Measurements from ENCODE around the gene FH. TPM values are rescaled to one million over a fixed set of nuclear protein-coding genes. Genes with fewer than 3 reads are reported as not detected.

The FH gene
- polyA plus RNA-seq, 2 donors, result 39.5 to 58.6 TPM

- Histone ChIP-seq H3K36me3 (ENCODE audit: control insufficient read depth in 2 of 2, insufficient read depth in 2 of 2, low read length in 1 of 2) (no peaks in the 10 kb centered on the region), H3K4me3 (ENCODE audit: low read depth in 1 of 2, low read length in 2 of 2) (no peak overlapping the region), H3K4me1 (ENCODE audit: control insufficient read depth in 2 of 2, insufficient read depth in 2 of 2, low read length in 1 of 2) (no peaks in the 10 kb centered on the region), H3K27ac (ENCODE audit: low read depth in 2 of 2, low read length in 1 of 2) (no peak overlapping the region), H3K27me3 (ENCODE audit: control insufficient read depth in 1 of 2, insufficient read depth in 2 of 2, low read length in 2 of 2) (no peaks in the 10 kb centered on the region), H3K9me3 (ENCODE audit: control insufficient read depth in 2 of 2, insufficient read depth in 1 of 2, low read depth in 1 of 2, low read length in 1 of 2) (no peaks in the 10 kb centered on the region)
- 94 to 97% methylated on average over 1 of the region's 1 CpG for WGBS, 2 donors
These were observed 30.8 kb downstream of the FH start for GRCh38 chr1:241488739-241489138.

DNA sequence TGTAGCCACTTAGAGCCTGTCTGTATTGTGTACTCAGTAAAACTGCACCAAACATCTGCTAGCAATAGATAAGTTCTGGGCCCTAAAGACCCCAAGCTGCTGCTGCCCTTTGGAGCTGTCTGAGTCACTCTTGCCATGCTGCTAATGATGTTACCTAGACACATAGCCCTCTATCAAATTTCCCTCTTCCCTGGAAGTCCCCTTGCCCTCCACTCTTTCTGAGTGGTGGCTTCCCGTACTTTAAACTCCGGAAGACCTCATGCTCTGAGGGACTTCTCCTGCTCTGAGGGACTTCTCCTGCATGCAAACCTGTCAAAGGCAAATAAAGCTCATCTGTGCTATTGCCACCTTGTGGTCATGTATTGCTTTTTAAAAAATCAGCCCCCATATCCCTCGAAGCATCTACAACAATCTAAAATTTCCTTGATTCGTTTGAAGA is 34.0 kb downstream of the FH start:
- no peak overlapping the region for H3K27ac ChIP-seq (ENCODE audit: low read depth in 2 of 2, low read length in 1 of 2)
- no peaks in the 10 kb centered on the region for H3K9me3 ChIP-seq (ENCODE audit: control insufficient read depth in 2 of 2, insufficient read depth in 1 of 2, low read depth in 1 of 2, low read length in 1 of 2)
- no peaks in the 10 kb centered on the region for H3K4me1 ChIP-seq (ENCODE audit: control insufficient read depth in 2 of 2, insufficient read depth in 2 of 2, low read length in 1 of 2)
- no peaks in the 10 kb centered on the region for H3K27me3 ChIP-seq (ENCODE audit: control insufficient read depth in 1 of 2, insufficient read depth in 2 of 2, low read length in 2 of 2)
- no peaks in the 10 kb centered on the region for H3K36me3 ChIP-seq (ENCODE audit: control insufficient read depth in 2 of 2, insufficient read depth in 2 of 2, low read length in 1 of 2)
- 76 to 81% methylated on average over 4 of the region's 4 CpGs for WGBS, 2 donors
- no peak overlapping the region for H3K4me3 ChIP-seq (ENCODE audit: low read depth in 1 of 2, low read length in 2 of 2)

- WGBS, 2 donors, result 86 to 87% methylated on average over 3 of the region's 3 CpGs
- H3K27me3 ChIP-seq (ENCODE audit: control insufficient read depth in 1 of 2, insufficient read depth in 2 of 2, low read length in 2 of 2), result no peaks in the 10 kb centered on the region
- no peak overlapping the region for H3K4me3 ChIP-seq (ENCODE audit: low read depth in 1 of 2, low read length in 2 of 2)
- H3K4me1 ChIP-seq (ENCODE audit: control insufficient read depth in 2 of 2, insufficient read depth in 2 of 2, low read length in 1 of 2), result no peaks in the 10 kb centered on the region
- no peak overlapping the region for H3K27ac ChIP-seq (ENCODE audit: low read depth in 2 of 2, low read length in 1 of 2)
- no peaks in the 10 kb centered on the region for H3K9me3 ChIP-seq (ENCODE audit: control insufficient read depth in 2 of 2, insufficient read depth in 1 of 2, low read depth in 1 of 2, low read length in 1 of 2)
- H3K36me3 ChIP-seq (ENCODE audit: control insufficient read depth in 2 of 2, insufficient read depth in 2 of 2, low read length in 1 of 2), result no peaks in the 10 kb centered on the region
These were observed 34.4 kb downstream of the FH start for GRCh38 chr1:241485145-241485544.

GRCh38 chr1:241482761-241483250 is 36.7 kb downstream of the FH start:
- Histone ChIP-seq H3K27me3 (ENCODE audit: control insufficient read depth in 1 of 2, insufficient read depth in 2 of 2, low read length in 2 of 2) (no peaks in the 10 kb centered on the region), H3K4me1 (ENCODE audit: control insufficient read depth in 2 of 2, insufficient read depth in 2 of 2, low read length in 1 of 2) (no peaks in the 10 kb centered on the region), H3K4me3 (ENCODE audit: low read depth in 1 of 2, low read length in 2 of 2) (no peak overlapping the region), H3K36me3 (ENCODE audit: control insufficient read depth in 2 of 2, insufficient read depth in 2 of 2, low read length in 1 of 2) (no peaks in the 10 kb centered on the region), H3K9me3 (ENCODE audit: control insufficient read depth in 2 of 2, insufficient read depth in 1 of 2, low read depth in 1 of 2, low read length in 1 of 2) (no peaks in the 10 kb centered on the region), H3K27ac (ENCODE audit: low read depth in 2 of 2, low read length in 1 of 2) (no peak overlapping the region)
- 20 to 35% methylated on average over 1 of the region's 1 CpG for WGBS, 2 donors

DNA sequence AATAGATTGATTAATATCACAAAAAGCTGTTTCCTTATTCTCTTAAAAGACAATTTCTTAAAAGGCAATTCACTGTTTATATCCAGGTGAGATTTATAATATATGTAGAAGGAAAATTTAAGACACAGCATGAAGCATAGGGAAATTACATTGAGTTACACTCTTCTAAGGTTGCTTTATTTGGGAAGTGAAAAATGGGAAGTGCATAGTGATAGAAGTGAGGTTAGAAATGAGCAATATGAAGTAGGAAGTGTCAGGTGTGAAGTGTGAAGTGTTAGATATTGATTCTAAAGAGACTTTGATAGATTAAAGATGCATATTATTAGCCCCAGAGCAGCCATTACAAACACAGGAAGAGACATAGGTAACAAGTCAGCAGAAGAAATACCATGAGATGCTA is 40.3 kb downstream of the FH start:
- H3K9me3 ChIP-seq (ENCODE audit: control insufficient read depth in 2 of 2, insufficient read depth in 1 of 2, low read depth in 1 of 2, low read length in 1 of 2), result no peaks in the 10 kb centered on the region
- H3K4me3 ChIP-seq (ENCODE audit: low read depth in 1 of 2, low read length in 2 of 2), result no peak overlapping the region
- H3K4me1 ChIP-seq (ENCODE audit: control insufficient read depth in 2 of 2, insufficient read depth in 2 of 2, low read length in 1 of 2), result no peaks in the 10 kb centered on the region
- no peaks in the 10 kb centered on the region for H3K27me3 ChIP-seq (ENCODE audit: control insufficient read depth in 1 of 2, insufficient read depth in 2 of 2, low read length in 2 of 2)
- H3K36me3 ChIP-seq (ENCODE audit: control insufficient read depth in 2 of 2, insufficient read depth in 2 of 2, low read length in 1 of 2), result no peaks in the 10 kb centered on the region
- H3K27ac ChIP-seq (ENCODE audit: low read depth in 2 of 2, low read length in 1 of 2), result no peak overlapping the region

- H3K36me3 ChIP-seq (ENCODE audit: control insufficient read depth in 2 of 2, insufficient read depth in 2 of 2, low read length in 1 of 2), result no peaks in the 10 kb centered on the region
- no peaks in the 10 kb centered on the region for H3K4me1 ChIP-seq (ENCODE audit: control insufficient read depth in 2 of 2, insufficient read depth in 2 of 2, low read length in 1 of 2)
- no peaks in the 10 kb centered on the region for H3K9me3 ChIP-seq (ENCODE audit: control insufficient read depth in 2 of 2, insufficient read depth in 1 of 2, low read depth in 1 of 2, low read length in 1 of 2)
- 80 to 91% methylated on average over 1 of the region's 1 CpG for WGBS, 2 donors
- no peaks in the 10 kb centered on the region for H3K27me3 ChIP-seq (ENCODE audit: control insufficient read depth in 1 of 2, insufficient read depth in 2 of 2, low read length in 2 of 2)
- H3K27ac ChIP-seq (ENCODE audit: low read depth in 2 of 2, low read length in 1 of 2), result no peak overlapping the region
- H3K4me3 ChIP-seq (ENCODE audit: low read depth in 1 of 2, low read length in 2 of 2), result no peak overlapping the region
These were observed 43.9 kb downstream of the FH start for GRCh38 chr1:241475671-241476070.

- no peak overlapping the region for H3K4me3 ChIP-seq (ENCODE audit: low read depth in 1 of 2, low read length in 2 of 2)
- no peaks in the 10 kb centered on the region for H3K9me3 ChIP-seq (ENCODE audit: control insufficient read depth in 2 of 2, insufficient read depth in 1 of 2, low read depth in 1 of 2, low read length in 1 of 2)
- no peaks in the 10 kb centered on the region for H3K4me1 ChIP-seq (ENCODE audit: control insufficient read depth in 2 of 2, insufficient read depth in 2 of 2, low read length in 1 of 2)
- H3K27me3 ChIP-seq (ENCODE audit: control insufficient read depth in 1 of 2, insufficient read depth in 2 of 2, low read length in 2 of 2), result no peaks in the 10 kb centered on the region
- WGBS, 2 donors, result 52% methylated on average over 1 of the region's 1 CpG
- H3K27ac ChIP-seq (ENCODE audit: low read depth in 2 of 2, low read length in 1 of 2), result no peak overlapping the region
- no peaks in the 10 kb centered on the region for H3K36me3 ChIP-seq (ENCODE audit: control insufficient read depth in 2 of 2, insufficient read depth in 2 of 2, low read length in 1 of 2)
These were observed 46.5 kb downstream of the FH start for GRCh38 chr1:241473026-241473425.

DNA sequence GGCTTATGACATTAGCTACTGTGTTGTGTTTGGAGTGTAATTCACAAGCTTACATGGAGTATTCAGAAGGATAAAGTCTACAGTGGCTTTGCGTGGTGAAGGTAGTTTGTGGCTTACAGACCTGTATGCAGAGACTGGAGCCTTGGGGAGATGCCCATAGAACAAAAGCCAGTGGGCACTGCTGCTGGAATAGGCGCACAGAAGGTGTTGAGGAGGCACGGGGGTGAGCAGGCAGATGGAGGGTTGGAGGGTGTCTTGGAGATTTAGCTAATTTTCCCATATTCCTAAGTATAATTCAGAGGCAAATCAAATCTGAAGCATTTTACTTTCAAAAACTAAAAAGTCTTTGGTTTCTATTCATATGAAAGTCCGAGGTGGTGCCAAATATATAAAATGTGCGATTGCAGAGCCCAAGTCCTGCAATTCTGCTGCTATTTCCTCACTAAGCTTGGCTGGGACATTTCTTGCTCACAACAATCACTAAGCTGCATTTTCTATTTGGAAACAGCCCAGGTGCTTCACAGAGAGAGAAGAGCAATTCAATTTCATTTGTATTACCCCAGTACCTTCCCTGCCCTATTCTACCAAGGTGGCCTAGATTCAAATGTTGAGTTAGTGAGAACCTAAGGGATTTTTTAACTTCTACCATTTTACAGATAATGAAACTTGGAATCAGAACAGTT is 48.5 kb downstream of the FH start:
- no peak overlapping the region for H3K27ac ChIP-seq (ENCODE audit: low read depth in 2 of 2, low read length in 1 of 2)
- H3K36me3 ChIP-seq (ENCODE audit: control insufficient read depth in 2 of 2, insufficient read depth in 2 of 2, low read length in 1 of 2), result no peaks in the 10 kb centered on the region
- no peaks in the 10 kb centered on the region for H3K4me1 ChIP-seq (ENCODE audit: control insufficient read depth in 2 of 2, insufficient read depth in 2 of 2, low read length in 1 of 2)
- no peaks in the 10 kb centered on the region for H3K9me3 ChIP-seq (ENCODE audit: control insufficient read depth in 2 of 2, insufficient read depth in 1 of 2, low read depth in 1 of 2, low read length in 1 of 2)
- H3K27me3 ChIP-seq (ENCODE audit: control insufficient read depth in 1 of 2, insufficient read depth in 2 of 2, low read length in 2 of 2), result no peaks in the 10 kb centered on the region
- H3K4me3 ChIP-seq (ENCODE audit: low read depth in 1 of 2, low read length in 2 of 2), result no peak overlapping the region
- 85 to 87% methylated on average over 5 of the region's 5 CpGs for WGBS, 2 donors

- WGBS, 2 donors, result 73 to 74% methylated on average over 3 of the region's 3 CpGs
- H3K4me3 ChIP-seq (ENCODE audit: low read depth in 1 of 2, low read length in 2 of 2), result no peak overlapping the region
- no peaks in the 10 kb centered on the region for H3K27me3 ChIP-seq (ENCODE audit: control insufficient read depth in 1 of 2, insufficient read depth in 2 of 2, low read length in 2 of 2)
- no peaks in the 10 kb centered on the region for H3K36me3 ChIP-seq (ENCODE audit: control insufficient read depth in 2 of 2, insufficient read depth in 2 of 2, low read length in 1 of 2)
- no peak overlapping the region for H3K27ac ChIP-seq (ENCODE audit: low read depth in 2 of 2, low read length in 1 of 2)
- no peaks in the 10 kb centered on the region for H3K9me3 ChIP-seq (ENCODE audit: control insufficient read depth in 2 of 2, insufficient read depth in 1 of 2, low read depth in 1 of 2, low read length in 1 of 2)
- no peaks in the 10 kb centered on the region for H3K4me1 ChIP-seq (ENCODE audit: control insufficient read depth in 2 of 2, insufficient read depth in 2 of 2, low read length in 1 of 2)
These were observed 49.2 kb downstream of the FH start for GRCh38 chr1:241470361-241470760.

- Histone ChIP-seq H3K4me3 (ENCODE audit: low read depth in 1 of 2, low read length in 2 of 2) (no peak overlapping the region), H3K27me3 (ENCODE audit: control insufficient read depth in 1 of 2, insufficient read depth in 2 of 2, low read length in 2 of 2) (peaks cover 0 to 3% of the 10 kb centered on the region in 2 donors), H3K9me3 (ENCODE audit: control insufficient read depth in 2 of 2, insufficient read depth in 1 of 2, low read depth in 1 of 2, low read length in 1 of 2) (no peaks in the 10 kb centered on the region), H3K4me1 (ENCODE audit: control insufficient read depth in 2 of 2, insufficient read depth in 2 of 2, low read length in 1 of 2) (no peaks in the 10 kb centered on the region), H3K36me3 (ENCODE audit: control insufficient read depth in 2 of 2, insufficient read depth in 2 of 2, low read length in 1 of 2) (no peaks in the 10 kb centered on the region), H3K27ac (ENCODE audit: low read depth in 2 of 2, low read length in 1 of 2) (no peak overlapping the region)
- WGBS, 2 donors, result 87 to 90% methylated on average over 8 of the region's 8 CpGs
These were observed 53.9 kb downstream of the FH start for GRCh38 chr1:241465673-241466072.

All from esophagus (tissue), 2 donors.